AG09319 (cell line): ENCODE data around the gene DPP10.

Source experiments
- DNase-seq: peaks from one replicate; pipeline ENCODE4 v3.0.0-alpha.2; 2010; ENCODE audit warnings: low read depth; ENCODE audit errors: extremely low read depth
- TF ChIP-seq, protein P1 (sequence below): IDR thresholded peaks from 2 replicates; pipeline ENCODE4 v1.5.1; 2011; ENCODE audit warnings: low read depth, mild to moderate bottlenecking, inconsistent platforms, low read length, moderate library complexity

Gene DPP10

GRCh38 chr2:114821055-114821454 lies 378.6 kb downstream of the DPP10 start:
- TF ChIP-seq, protein P1, sequence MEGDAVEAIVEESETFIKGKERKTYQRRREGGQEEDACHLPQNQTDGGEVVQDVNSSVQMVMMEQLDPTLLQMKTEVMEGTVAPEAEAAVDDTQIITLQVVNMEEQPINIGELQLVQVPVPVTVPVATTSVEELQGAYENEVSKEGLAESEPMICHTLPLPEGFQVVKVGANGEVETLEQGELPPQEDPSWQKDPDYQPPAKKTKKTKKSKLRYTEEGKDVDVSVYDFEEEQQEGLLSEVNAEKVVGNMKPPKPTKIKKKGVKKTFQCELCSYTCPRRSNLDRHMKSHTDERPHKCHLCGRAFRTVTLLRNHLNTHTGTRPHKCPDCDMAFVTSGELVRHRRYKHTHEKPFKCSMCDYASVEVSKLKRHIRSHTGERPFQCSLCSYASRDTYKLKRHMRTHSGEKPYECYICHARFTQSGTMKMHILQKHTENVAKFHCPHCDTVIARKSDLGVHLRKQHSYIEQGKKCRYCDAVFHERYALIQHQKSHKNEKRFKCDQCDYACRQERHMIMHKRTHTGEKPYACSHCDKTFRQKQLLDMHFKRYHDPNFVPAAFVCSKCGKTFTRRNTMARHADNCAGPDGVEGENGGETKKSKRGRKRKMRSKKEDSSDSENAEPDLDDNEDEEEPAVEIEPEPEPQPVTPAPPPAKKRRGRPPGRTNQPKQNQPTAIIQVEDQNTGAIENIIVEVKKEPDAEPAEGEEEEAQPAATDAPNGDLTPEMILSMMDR, result no peak
- DNase-seq, result no peak

- no peak for DNase-seq
- TF ChIP-seq, protein P1, result no peak
Observed at GRCh38 chr2:114843963-114844362, 401.5 kb downstream of the DPP10 start.

DNA sequence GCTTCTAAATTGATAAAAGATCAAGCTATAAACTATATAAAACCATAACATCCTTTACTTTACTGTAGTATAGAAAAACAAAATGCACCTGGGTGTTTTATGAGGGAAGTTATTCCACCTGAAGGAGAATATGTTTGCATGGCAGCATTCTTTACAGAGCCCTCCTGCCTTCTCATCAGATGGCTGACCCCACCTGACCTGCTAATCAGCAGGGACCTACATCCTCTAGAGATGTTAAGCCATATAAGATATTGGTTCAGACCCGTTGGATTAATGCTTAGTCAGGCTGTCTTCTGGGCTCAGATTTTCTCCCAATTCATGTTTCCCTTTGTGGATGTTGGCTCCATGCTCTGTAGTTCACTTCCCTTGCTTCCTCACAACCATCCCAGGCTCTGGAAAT lies 414.8 kb downstream of the DPP10 start:
- DNase-seq, result no peak
- TF ChIP-seq, protein P1, result no peak

- TF ChIP-seq, protein P1, result no peak
Observed at GRCh38 chr2:114859726-114860510, 417.5 kb downstream of the DPP10 start.

DNA sequence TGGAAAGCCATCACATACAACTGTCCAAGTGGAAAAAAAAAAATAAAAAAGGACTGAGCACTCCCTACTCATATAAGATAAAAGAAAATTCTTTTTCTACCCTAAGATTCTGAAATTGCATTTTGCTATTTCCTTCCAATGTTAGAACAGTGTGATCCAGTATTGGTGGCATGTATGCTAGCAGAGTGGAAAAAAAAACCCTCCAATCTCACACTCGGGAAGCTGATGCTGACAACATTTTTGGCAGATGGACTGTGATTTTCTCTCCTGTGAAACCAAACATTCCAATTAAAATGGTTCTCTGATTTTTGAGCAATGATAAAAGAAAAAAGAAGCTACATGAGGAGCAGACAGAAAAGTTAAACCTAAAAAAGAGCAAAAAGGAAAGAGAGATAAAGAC lies 419.8 kb downstream of the DPP10 start:
- TF ChIP-seq, protein P1, result no peak
- DNase-seq, result no peak

More at GRCh38 chr2:114859726-114860510, 417.5 kb downstream of the DPP10 start:
- DNase-seq, result no peak

DNA sequence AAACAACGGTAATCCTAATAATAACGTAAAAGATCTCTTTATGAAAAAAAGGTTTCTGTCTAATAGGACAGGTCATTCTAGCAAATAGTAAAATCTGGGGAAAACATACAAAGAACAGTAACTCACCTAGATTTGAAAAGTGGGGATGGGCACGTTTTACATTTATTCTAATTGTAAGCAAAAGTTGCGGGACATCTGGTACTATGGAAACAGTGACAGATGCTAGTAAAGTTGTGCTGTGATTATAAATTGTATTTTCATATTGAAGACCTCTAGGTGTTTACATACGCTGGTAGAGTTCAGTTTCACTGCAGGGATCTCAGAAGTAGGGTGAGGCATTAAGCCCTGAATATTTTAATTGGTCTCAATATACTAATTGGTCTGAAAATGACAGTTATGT lies 422.5 kb downstream of the DPP10 start:
- TF ChIP-seq, protein P1, result no peak
- no peak for DNase-seq

DNA sequence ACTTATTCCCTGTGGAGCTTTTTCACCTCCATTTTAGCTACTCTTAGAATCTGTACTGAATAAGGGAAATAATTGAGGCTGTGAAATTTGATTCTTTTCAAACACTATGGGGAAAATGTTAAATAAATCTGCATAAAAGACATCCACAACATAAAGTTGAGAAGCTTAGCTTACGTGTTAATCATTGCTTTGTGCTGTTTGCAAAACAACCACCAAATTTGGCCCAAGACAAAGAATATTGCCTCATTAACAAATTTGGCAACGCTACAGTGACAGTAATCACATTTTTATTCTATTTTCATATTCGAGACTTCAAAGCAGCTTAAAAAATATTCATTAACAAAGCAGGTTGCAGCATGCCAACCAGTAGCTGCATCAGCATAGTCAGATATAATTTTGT lies 437.6 kb downstream of the DPP10 start:
- DNase-seq, result no peak
- TF ChIP-seq, protein P1, result no peak
